ENCODE data around the gene HS2ST1.

DNA sequence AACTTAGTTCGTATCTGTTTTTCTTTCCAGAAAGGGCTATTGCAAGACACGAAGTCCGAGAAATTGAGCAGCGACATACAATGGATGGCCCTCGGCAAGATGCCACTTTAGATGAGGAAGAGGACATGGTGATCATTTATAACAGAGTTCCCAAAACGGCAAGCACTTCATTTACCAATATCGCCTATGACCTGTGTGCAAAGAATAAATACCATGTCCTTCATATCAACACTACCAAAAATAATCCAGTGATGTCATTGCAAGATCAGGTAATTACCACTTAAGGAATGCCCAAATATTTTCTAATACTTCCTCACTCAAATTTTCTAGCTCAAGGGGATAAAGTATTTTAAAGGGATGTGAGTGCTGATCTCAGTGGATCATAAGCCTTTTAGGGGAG lies 158.5 kb downstream of the HS2ST1 start:
- TF ChIP-seq, protein P1, sequence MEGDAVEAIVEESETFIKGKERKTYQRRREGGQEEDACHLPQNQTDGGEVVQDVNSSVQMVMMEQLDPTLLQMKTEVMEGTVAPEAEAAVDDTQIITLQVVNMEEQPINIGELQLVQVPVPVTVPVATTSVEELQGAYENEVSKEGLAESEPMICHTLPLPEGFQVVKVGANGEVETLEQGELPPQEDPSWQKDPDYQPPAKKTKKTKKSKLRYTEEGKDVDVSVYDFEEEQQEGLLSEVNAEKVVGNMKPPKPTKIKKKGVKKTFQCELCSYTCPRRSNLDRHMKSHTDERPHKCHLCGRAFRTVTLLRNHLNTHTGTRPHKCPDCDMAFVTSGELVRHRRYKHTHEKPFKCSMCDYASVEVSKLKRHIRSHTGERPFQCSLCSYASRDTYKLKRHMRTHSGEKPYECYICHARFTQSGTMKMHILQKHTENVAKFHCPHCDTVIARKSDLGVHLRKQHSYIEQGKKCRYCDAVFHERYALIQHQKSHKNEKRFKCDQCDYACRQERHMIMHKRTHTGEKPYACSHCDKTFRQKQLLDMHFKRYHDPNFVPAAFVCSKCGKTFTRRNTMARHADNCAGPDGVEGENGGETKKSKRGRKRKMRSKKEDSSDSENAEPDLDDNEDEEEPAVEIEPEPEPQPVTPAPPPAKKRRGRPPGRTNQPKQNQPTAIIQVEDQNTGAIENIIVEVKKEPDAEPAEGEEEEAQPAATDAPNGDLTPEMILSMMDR (IDR thresholded peaks at IDR 0.05) = no peak
- TF ChIP-seq POLR2AphosphoS5 (IDR thresholded peaks at IDR 0.05) = no peak
